ELR (cell line): ENCODE data around the gene LMOD3.

Experiments
- DNase-seq: peaks from one replicate; pipeline ENCODE4 v3.0.0-alpha.2; 2015; ENCODE audit warnings: low read depth

The LMOD3 gene

DNA sequence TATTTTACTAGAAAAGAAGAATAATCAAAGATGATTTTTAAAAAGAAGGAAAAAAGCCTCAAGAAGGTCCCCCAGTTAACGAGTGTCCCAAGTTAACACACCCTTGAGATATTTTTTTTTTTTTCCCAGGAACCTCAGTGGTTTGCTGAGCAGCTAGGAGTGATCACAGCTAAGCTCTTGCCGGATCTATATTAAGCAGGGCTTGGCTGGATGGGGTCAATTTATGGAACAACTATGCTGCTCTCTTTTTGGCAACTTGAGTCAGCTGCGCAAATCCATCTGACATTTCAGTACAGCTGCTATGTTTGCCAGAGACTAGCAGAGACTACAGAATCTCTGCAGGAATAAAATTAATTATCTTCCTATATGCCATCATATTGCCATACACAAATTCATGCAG lies at the start of gene LMOD3:
Gene LMOD3, minus strand, starts transcription at position 193 of the 400 bp plus-strand sequence. CDS start 209 bp downstream, outside the sequence.
- no peak for DNase-seq

DNA sequence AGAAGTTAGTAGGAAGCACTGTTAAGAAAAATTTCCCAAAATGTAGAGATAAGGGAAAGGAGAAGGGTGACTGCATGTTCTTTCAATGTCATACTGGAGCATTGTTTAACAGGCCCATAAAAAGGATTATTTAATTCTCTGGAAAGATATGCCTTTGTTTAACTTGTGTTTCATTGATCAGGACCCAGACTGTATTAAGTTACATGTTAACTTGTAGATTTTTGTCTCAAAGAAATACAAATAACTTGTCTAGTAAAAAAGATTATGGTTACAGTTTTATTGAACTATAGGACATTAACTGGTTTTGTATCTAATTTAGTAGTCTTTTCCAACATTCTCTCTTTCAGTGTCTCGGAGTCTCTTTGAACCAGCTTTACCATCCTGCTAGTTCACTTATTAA lies 49.7 kb upstream of the LMOD3 start:
- DNase-seq = no peak

DNA sequence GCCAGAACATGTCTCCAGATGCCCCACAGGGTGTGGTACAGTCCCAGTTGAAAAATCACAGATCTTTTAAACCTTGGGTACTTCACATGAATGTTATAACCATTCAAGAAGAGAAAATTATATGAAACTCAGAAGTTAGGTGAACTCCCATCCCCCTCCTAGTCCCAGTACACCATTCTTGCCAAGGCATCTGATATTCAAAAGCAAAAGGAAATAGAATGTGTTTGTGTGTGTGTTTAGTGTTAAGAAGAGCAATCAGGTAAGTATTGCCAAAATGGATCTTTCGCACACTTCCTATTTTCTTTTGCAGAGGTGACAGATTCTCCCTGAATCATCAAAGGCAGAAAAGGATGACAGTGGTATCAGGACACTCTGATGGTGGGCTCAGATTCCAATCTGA lies 44.1 kb upstream of the LMOD3 start:
- no peak for DNase-seq

DNA sequence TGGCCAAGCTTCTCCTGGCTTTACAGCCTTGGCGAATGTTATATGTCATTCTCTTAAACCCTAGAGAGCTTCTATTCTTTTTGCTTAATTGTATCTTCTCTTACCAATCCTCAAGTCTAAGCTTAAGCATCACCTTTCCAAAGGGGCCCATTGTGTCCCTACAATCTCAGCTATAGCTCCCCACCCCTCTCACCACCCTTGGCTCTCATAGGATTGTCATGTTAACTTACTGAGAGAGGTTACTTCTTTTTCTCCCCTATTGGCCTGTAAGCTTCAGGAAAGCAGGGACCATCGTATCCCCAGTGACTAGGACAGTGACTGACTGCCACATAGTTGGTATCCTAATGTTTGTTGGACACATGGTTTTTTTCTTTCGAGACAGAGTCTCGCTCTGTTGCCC lies 43.3 kb upstream of the LMOD3 start:
- DNase-seq = no peak

DNA sequence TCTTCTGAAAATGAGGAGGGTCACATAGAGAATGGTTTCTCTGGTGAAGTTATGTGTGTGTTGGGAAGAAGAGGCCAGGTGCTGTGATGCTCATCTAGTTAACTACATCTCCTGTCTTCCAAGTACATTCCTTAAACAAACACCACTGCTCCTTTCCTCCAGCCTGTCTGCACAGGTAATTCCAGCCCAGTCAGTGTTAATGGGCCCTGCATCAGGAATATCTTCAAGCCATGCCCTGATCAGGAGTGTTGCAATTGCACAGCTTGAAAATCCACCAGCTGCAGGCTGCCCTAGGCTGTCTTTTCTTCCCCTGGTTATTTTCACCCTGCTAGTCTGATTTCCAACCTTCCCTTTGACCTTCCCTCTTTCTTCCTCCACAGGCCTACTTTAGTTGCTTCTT lies 41.9 kb upstream of the LMOD3 start:
- no peak for DNase-seq

DNA sequence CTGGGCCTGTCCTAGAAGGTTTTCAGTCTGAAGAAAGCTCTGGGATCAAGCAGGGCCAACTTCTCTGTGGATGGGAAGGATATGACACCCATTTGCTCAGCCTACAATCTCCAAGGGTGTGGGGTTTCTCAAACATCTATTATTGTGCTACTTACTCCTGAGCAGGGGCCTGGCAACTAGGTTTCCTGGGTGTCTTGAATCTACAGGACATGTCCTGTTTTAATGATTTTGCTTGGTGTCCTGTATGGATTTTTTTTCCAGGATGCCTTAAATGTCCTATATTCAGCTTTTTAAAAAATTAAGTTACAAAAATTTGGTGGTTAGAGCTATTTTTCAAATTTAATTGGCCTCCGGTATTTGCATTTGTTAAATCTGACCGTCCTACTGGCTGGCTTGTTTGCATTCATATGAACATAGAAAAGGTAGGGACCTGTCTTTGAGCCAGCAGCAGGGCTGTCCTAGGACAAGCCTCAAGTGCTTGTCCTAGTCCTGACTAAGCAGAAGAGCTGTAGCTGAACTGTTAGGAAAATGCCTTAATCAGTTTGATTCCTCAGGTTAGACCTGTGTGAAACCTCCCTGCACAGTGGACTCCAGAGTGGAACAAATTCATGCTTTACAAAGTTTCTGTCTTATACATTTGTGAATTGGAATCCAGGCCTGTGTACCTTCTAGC lies 40.0 kb upstream of the LMOD3 start:
- no peak for DNase-seq

DNA sequence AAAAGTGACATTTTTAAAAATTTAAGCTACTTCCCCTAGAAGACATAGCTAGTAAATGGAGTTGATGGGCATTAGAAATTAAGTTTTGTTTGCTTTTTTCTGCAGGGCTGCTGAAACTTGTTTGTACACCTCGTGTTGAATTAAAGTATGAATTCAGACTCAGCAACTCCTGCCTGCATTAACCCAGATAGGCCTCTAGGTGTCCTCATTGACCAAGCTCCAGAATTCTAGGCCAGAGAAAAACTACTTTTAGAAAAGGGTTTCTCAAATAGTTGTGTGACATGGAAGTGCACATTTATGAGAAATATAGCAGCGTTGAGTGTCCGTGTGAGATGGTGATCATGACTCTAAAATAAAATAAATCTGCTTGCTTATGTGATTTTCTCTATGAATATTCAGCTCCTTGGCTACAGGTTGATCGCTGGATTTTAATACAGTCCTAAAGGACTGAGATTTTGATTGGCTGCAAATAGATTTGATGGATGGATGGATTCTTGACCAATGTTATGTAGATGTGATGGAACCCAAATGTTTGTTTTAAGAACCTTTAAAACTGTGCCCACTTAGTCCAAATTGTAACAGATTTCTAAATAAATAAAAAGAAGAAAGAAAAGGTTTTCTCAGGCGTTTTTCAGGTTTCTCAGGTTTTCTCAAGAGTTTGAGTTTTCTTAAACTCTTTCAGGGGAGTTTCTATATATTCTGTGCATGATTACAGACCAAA lies 39.4 kb upstream of the LMOD3 start:
- DNase-seq = peak; percentile 62

DNA sequence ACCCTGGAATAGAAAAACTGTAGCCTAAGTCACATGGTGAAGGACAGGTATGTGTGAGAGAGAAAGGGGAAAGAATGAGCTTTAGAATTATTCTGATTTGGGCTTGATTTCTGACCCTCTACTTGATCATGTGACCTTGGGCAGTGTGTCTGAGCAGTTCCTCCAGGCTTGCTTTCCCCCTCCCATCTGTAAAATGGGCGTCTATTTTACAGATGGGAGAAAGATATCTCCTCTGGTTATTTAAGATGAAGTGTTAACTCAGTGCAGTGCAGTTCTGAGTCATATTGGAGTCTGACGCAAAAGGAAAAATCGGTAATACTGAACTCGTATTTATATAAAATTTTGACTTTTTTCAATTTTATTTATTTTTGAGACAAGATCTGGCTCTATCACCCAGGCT lies 38.1 kb upstream of the LMOD3 start:
- no peak for DNase-seq

DNA sequence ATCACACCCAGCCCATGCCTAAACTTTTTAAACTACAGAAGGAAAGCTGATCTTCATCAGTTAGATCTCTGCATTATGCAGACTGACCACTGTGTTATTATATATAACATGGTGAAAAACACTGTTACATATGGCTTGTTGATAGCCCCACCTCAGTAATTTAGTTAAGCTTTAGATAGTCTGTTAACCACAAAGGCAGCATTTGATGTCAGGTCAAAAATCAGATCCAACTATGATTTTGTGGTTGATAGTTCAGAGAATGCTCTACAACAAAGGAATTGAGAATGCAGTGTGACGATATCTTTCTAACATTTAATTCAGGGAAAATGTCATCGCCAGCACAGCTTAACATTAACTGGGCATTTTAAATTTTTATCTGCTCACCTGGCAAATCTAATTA lies 37.7 kb upstream of the LMOD3 start:
- no peak for DNase-seq

DNA sequence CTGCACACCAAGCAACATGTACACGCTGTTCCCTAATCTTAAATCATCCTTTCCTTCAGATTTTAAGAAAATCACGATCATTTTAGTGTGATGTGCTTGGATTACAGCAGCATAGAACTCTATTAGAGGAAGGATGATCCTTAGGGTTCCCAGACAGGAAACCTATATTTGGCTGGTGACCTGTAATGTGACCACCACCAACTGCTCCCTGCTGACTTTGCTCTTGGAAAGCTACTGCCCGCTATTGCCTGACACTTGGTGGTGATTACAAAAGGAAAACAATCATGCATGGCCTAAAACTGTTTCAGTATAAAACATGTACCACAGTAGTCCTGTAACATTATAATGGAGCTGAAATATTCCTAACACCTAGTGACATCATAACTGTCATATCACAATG lies 27.2 kb upstream of the LMOD3 start:
- DNase-seq = no peak

DNA sequence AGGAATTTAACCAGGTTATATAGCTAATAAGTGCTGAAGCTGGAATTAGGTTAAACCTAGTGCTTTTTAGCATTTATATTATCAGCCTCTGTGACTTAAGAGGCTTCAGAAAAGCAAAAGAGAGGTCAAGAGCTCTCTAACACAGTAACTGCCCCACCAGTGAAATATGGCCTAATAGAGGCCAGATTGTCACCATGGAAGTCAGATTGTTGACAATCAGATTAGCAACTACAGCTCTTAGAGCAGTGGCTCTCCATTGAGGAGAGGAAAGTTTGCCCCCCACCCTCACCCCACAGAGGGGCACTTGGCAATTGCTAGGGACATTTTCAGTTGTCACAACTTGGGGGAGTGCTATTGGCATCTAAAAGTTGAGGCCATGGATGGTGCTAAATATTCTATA lies 23.3 kb upstream of the LMOD3 start:
- no peak for DNase-seq

DNA sequence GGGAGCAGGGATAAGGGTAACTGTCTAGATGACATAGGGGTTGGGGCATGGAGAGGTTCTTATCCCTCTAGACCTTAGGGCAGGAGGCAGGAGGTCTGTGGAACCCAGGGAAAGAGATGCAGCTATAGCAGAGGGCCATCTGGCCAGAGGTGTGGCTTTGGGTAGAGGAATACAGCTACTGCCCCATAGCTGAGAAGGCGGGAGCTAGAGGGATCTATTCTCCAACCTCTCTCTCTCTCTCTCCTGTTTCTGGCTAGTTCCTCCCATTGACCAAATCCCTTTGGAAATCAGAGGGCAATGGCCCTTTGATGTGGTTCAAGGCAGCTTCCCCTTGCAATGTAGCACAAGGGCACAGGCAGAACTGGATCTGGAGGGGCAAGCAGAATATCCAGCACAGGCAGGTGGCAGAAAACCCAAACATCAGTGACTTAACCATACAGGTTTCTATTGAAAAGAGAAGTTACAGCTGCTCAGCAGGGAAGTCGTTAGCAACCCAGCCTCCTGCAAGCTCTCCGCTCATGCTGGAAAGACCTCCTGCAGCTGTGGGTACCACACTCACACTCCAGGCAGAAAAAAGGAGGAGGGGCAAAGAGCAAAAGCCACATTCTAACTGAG lies 22.3 kb upstream of the LMOD3 start:
- no peak for DNase-seq

DNA sequence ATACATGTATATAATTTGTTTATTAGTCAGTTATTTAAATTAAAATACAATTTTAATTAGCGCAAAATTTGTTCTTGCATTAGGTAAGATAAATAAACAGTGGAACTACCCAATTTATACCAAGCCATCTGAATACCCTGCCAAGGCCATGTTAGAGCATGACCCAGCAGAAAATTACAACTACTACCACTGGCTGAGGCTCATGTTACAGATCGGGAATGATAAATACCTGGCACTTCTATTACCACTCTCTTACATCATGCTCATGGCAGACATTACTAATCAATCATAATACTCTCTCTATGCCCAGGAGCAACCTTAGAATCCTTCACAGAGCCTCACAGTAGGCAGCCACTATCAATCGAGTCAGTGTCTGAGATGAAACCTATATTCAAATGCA lies 21.2 kb upstream of the LMOD3 start:
- DNase-seq = peak; percentile 21

DNA sequence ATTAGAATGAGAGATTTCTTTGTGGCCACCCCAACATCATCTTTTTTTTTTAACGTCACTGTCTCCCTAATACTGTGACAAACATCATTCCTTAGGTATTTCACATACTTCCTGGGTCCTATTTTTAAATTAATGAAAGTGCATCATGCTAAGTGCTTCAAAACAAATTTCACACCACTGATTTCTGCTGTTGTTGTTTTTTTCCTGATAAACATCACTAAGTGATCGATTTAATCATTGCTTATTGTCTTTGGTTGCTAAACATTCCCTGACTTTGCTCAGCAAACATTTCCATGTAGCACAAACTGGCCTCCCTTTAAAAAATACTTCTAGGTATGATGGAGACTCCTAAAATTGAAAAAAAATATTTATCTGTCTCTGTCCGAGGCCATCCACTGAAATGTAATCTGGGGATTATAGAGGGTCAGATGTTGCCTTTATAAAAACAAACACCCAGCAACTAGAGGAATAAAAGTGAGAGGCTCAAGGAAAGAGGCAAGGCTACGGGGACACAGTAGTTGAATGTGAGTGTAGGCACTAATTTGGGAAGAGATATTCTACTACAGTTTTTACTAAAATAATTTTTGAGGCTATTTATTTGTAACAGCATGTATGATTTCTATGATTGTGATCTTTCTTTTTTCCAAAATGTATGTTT lies 20.5 kb upstream of the LMOD3 start:
- DNase-seq = no peak

DNA sequence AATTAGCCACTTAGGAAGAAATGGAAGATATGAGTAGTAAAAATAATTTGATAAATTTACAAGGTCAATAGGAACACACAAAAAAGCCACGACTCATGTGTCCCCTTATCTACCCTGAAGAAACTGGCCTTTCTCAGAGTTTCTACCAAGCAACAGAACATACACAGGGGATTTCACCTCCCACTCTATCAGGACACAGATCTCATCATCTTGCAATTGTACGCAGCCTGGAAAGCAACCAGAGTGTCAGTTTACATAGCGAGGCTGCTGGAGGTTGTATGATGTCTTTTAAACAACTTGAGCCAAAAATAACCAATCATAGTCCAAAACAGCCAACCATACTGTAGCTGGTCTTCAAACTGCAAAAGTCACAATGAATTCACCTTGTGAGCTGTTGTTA lies 19.7 kb upstream of the LMOD3 start:
- DNase-seq = no peak

DNA sequence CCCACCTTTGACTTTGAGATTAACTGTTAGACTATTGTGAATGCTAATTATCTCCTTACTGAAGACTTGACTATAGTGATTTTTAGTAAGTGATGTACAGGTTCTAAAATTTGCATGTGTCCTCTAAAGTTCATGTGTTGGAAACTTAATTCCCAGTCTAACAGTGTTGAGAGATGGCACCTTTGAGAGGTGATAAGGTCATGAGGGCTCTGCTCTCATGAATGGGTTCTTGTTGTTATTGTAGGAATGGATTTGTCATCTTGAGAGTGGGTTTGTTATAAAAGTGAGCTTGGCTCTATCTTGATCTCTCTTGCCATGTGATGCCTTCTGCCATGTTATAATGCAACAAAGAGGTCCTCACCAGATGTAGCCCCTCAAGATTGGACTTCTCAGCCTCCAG lies 18.9 kb upstream of the LMOD3 start:
- DNase-seq = no peak

DNA sequence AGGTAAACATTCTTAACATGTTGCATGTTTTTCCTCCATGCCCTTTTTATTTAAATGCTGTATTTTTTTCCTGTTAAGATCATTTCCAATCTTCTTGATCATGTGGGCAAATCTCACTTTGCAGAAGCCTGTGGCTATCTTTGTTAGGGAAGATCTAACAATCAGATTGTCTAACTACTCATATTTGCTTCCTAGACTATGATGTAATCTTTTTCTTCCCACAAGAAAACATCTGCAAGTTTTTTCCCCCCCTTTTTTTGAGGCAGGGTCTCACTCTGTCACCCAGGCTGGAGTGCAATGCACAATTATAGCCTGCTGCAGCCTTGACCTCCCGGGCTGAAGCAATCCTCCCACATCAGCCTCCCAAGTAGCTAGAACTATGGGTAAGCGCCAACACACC lies 15.0 kb upstream of the LMOD3 start:
- no peak for DNase-seq

DNA sequence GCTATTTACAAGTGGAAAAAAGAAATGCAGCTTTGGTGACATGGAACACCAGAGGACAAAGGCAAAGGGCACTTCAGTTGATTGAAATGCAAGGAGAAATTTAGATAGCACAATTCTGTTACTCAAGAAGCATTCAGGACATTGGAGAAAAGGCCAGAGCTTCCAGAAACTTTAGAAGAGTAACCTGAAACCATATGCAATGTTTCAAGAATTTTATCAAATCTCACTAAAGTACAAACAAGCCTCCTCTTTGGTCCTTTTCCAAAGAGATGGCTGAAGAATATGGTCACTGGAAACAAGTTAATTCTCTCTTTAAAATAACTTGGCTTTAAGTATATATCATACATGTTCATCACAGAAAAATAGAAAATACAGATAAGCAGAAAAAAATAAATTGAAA lies 14.6 kb upstream of the LMOD3 start:
- DNase-seq = no peak

DNA sequence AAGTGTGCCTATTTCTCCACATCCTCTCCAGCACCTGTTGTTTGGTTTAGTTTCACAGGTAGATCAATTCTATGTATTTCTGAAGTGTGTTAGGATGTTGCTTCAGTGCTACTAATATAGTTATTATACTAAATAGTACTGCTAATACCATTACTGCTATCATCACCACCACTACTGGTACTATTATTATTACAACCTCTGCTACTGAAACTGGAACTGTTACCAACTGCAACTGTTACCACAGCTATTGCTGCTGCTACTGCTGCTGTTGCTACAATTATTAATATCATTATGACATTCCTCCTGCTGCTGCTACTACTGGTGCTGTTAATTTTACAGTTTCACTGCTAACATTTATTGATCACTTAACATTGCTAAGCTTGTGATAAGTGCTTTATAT lies 8.3 kb upstream of the LMOD3 start:
- DNase-seq = no peak

DNA sequence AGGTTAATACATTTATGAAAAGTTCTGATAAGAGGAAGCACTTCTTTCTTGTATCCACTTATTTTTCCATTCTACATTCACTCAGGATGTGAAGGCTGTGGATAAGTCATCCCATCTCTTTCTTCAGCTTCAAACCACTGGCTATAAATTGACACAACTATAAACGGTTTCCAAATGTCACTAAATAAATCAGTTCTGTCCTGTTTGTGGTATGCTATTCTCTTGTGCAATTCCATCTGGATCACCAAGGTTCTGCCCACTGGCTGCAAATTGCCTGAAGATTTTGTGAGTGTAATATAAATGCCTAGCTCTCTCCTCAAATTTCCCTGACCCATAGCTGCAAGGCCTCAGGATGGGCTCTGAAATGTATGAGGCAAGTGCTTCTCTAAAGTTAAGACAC lies 7.1 kb upstream of the LMOD3 start:
- no peak for DNase-seq

DNA sequence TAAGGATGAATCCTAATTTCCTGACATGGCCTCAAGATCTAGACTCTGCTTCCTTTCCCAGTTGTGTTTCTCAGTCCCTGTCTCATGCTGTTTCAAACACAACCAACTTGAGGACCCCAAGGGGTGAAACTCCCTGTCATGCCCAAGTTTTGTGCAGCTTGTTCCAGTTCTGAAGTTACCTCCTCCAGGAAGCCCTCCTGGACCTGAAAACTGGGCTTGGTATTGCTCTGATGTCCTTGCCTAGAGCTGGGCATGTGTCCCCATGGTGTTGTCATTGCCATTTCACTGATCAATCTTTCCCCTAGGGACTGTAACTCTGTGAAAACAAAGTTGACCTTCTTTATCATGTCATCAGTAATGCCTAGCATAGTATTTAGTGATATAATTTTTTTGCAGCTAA lies 6.1 kb upstream of the LMOD3 start:
- DNase-seq = no peak

DNA sequence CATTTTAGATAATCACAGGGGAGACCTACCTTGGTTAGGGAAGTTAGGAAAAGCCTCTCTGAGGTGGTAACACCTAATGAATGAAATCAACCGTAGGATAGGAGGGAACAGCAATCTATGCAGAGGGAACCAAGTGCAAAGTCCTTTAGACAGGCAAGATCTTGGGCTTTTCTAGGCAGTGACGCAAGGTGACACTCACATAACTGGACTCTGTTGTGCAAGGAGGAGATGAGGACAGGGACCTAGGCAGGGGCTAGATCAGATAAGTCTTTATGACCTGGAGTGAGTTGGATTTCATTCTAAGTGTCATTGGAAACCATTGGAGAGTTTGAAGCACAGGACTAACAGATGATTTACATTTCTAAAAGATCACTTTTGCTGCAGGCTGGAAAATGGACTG lies 4.6 kb upstream of the LMOD3 start:
- DNase-seq = no peak

DNA sequence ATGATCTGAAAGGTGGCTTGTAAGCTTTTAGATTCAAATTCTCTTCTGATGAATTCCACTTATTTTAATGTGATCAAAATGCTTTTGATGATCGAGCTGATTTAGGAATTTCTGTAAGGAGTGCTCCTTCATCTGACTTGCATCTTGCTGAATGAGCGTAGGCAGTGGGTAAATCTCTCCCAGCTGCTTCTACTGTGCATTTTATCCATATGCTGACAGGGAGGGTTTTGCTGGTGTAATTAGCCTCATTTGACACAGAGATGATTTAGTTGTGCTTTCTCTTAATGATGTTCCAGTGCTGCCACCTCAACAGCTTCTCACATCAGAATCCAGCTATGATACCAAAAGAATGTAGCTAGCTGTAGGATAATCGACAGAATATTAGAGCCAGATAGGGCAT lies 3.8 kb upstream of the LMOD3 start:
- DNase-seq = no peak
